ENCODE data around the gene SPDYC.

DNA sequence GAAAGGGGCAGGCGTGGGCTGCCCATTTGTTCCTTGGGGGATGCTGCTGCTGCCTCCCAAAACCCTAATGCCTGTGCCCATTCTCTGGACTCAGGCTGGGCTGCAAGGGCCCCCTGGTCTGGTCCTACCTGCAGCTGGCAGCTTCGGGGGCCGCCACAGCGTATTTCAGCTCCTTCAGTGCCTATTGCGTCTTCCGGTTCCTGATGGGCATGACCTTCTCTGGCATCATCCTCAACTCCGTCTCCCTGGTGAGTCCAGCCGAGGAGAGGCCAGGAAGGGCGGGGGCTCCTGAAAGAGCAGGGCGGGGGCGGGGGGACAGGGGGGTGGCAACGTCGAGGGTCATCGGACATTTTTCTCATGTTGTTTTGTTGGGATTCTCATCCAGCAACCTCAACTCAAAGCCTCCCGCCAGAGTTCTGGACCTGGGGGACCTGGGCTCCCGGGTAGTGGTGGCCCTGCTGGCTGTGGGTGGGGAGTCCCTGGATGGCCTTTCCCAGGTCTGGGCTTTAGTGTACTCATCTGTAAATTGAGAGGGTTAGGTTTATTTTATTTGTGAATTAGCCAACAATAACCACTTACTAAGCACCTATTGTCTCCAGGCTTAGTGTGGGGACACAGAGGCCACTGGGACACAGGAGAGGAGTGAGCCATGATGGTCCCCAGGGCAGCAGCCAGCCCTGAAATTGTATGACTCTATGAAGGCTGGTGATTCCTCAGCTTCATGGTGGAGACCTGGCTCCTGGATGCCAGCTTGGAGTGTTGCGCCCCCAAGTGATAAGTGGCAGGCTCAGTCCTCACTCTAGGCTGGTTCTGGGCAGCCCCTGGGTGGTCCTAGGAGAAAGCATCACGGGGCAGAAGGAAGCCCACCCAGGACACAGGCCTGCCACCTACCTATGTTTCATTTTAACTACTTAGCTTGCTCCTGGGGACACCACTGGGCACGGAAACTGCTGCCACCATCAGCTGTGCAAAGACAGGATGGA is 47.7 kb downstream of the SPDYC start:
- TF ChIP-seq POLR2AphosphoS5 (IDR thresholded peaks at IDR 0.05; ENCODE audit: low read depth), result no peak
- TF ChIP-seq, protein P1, sequence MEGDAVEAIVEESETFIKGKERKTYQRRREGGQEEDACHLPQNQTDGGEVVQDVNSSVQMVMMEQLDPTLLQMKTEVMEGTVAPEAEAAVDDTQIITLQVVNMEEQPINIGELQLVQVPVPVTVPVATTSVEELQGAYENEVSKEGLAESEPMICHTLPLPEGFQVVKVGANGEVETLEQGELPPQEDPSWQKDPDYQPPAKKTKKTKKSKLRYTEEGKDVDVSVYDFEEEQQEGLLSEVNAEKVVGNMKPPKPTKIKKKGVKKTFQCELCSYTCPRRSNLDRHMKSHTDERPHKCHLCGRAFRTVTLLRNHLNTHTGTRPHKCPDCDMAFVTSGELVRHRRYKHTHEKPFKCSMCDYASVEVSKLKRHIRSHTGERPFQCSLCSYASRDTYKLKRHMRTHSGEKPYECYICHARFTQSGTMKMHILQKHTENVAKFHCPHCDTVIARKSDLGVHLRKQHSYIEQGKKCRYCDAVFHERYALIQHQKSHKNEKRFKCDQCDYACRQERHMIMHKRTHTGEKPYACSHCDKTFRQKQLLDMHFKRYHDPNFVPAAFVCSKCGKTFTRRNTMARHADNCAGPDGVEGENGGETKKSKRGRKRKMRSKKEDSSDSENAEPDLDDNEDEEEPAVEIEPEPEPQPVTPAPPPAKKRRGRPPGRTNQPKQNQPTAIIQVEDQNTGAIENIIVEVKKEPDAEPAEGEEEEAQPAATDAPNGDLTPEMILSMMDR (conservative IDR thresholded peaks at IDR 0.05; ENCODE audit: low read depth in 2 of 2), result peak; percentile 23 to 69; a peak in 2 of 4 replicates
- no peak for TF ChIP-seq STAT1 (IDR thresholded peaks at IDR 0.05; ENCODE audit: unreplicated experiment)
- no peak for TF ChIP-seq EZH2 (IDR thresholded peaks at IDR 0.05; ENCODE audit: low read depth, unreplicated experiment)
- TF ChIP-seq, protein P2, sequence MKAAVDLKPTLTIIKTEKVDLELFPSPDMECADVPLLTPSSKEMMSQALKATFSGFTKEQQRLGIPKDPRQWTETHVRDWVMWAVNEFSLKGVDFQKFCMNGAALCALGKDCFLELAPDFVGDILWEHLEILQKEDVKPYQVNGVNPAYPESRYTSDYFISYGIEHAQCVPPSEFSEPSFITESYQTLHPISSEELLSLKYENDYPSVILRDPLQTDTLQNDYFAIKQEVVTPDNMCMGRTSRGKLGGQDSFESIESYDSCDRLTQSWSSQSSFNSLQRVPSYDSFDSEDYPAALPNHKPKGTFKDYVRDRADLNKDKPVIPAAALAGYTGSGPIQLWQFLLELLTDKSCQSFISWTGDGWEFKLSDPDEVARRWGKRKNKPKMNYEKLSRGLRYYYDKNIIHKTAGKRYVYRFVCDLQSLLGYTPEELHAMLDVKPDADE (IDR thresholded peaks at IDR 0.05), result no peak
- TF ChIP-seq, protein P3, sequence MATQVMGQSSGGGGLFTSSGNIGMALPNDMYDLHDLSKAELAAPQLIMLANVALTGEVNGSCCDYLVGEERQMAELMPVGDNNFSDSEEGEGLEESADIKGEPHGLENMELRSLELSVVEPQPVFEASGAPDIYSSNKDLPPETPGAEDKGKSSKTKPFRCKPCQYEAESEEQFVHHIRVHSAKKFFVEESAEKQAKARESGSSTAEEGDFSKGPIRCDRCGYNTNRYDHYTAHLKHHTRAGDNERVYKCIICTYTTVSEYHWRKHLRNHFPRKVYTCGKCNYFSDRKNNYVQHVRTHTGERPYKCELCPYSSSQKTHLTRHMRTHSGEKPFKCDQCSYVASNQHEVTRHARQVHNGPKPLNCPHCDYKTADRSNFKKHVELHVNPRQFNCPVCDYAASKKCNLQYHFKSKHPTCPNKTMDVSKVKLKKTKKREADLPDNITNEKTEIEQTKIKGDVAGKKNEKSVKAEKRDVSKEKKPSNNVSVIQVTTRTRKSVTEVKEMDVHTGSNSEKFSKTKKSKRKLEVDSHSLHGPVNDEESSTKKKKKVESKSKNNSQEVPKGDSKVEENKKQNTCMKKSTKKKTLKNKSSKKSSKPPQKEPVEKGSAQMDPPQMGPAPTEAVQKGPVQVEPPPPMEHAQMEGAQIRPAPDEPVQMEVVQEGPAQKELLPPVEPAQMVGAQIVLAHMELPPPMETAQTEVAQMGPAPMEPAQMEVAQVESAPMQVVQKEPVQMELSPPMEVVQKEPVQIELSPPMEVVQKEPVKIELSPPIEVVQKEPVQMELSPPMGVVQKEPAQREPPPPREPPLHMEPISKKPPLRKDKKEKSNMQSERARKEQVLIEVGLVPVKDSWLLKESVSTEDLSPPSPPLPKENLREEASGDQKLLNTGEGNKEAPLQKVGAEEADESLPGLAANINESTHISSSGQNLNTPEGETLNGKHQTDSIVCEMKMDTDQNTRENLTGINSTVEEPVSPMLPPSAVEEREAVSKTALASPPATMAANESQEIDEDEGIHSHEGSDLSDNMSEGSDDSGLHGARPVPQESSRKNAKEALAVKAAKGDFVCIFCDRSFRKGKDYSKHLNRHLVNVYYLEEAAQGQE (IDR thresholded peaks at IDR 0.05; ENCODE audit: unreplicated experiment), result no peak
- TF ChIP-seq CREB1 (CRISPR knock-in tag; IDR thresholded peaks at IDR 0.05; ENCODE audit: low read depth), result no peak
- no peak for TF ChIP-seq EZH2phosphoT487 (IDR thresholded peaks at IDR 0.05; ENCODE audit: unreplicated experiment)
